Kidney capillary endothelial cell (primary cell): ENCODE measurements around the gene ENHO.

ENCODE experiments used
- DNase-seq: peaks from one replicate; pipeline ENCODE4 v3.0.0-alpha.2; 2018; ENCODE audit warnings: low spot score

ENHO gene

GRCh38 chr9:34475097-34475496, 47.7 kb downstream of the ENHO start:
- no peak for DNase-seq
